GM12878 (cell line): Measurements from ENCODE around the gene C18orf54. TPM values are rescaled to one million over a fixed set of nuclear protein-coding genes. Genes with fewer than 3 reads are reported as not detected.

Source experiments
- ATAC-seq: fragments of 200-7000 bp; cut with Tn5 transposase; 3 replicates; pipeline ENCODE4 v1.9.1; 2020; ENCODE audit warnings: mild to moderate bottlenecking, moderate library complexity
- BruUV-seq: library from RNA; stranded (reverse); fragments of 400-500 nt; replicated peaks from 2 replicates; lab custom pipeline; 2021; lab: Mats Ljungman, UMichigan
- CTCF ChIA-PET: fragments of 300-600 bp; sonication (Branson Sonifier 250); formaldehyde crosslinking; extraction: SDS; loops from one replicate; lab custom pipeline; 2021; ENCODE audit warnings: inconsistent platforms; lab: Yijun Ruan, JAX
- POLR2A ChIA-PET: fragments of 350-600 bp; formaldehyde crosslinking; extraction: SDS; loops from one replicate; lab custom pipeline; 2021; ENCODE audit warnings: inconsistent platforms; lab: Charles Lee
- RAD21 ChIA-PET: fragments of 300-600 bp; sonication (Branson Sonifier 250); formaldehyde crosslinking; loops from one replicate; lab custom pipeline; 2023; ENCODE audit warnings: antibody characterized with exemption; ENCODE audit not compliant: unreplicated experiment; lab: Charles Lee
- SMC1A ChIA-PET: fragments of 300-600 bp; sonication (Branson Sonifier 250); formaldehyde crosslinking; loops from one replicate; lab custom pipeline; 2023; ENCODE audit not compliant: unreplicated experiment, uncharacterized antibody; lab: Charles Lee
- DNase-seq: peaks from one replicate; pipeline ENCODE4 v3.0.0-alpha.2; 2011; ENCODE audit warnings: low read depth, low spot score
- FAIRE-seq: peaks from 3 replicates; lab custom pipeline; 2011; peaks lifted over from hg19 to GRCh38; lab: Jason Lieb, UNC
- H2AFZ ChIP-seq: 2 replicates; pipeline ENCODE4 v1.6.0; 2011; ENCODE audit warnings: low read depth, low read length, control low read depth; ENCODE audit not compliant: control insufficient read depth
- H3K27ac ChIP-seq: 2 replicates; pipeline ENCODE4 v1.5.1; 2011; ENCODE audit warnings: control low read depth; ENCODE audit not compliant: control insufficient read depth, insufficient read depth
- H3K27me3 ChIP-seq, 2 experiments: replicated peaks in 1 of 2; 2 replicates each; pipeline versions ENCODE4 v1.6.0 to v1.6.1; 2011; ENCODE audit warnings: low read length in 1 of 2; ENCODE audit not compliant: control insufficient read depth in 2 of 2, insufficient read depth in 2 of 2
- H3K36me3 ChIP-seq, 2 experiments: 2 replicates each; pipeline ENCODE4 v1.5.1; 2011; ENCODE audit warnings: low read length in 1 of 2; ENCODE audit not compliant: control insufficient read depth in 2 of 2, insufficient read depth in 2 of 2
- H3K4me1 ChIP-seq: 2 replicates; pipeline ENCODE4 v1.6.1; 2011; ENCODE audit warnings: mild to moderate bottlenecking, low read length, moderate library complexity, mixed read lengths; ENCODE audit not compliant: control insufficient read depth, insufficient read depth
- H3K4me2 ChIP-seq: 2 replicates; pipeline ENCODE4 v1.6.0; 2011; ENCODE audit warnings: control low read depth; ENCODE audit not compliant: control insufficient read depth, insufficient read depth
- H3K4me3 ChIP-seq: fragments of 200-600 bp; sonication (generic); 2 replicates; pipeline ENCODE4 v1.5.1; 2016
- H3K79me2 ChIP-seq: 2 replicates; pipeline ENCODE4 v1.6.0; 2011; ENCODE audit warnings: low read length; ENCODE audit not compliant: control insufficient read depth, insufficient read depth
- H3K9ac ChIP-seq: 2 replicates; pipeline ENCODE4 v1.8.0; 2011; ENCODE audit warnings: low read length, control low read depth, mixed read lengths; ENCODE audit not compliant: control insufficient read depth, insufficient read depth
- H3K9me3 ChIP-seq: replicated peaks from 3 replicates; pipeline ENCODE4 v1.5.1; 2011; ENCODE audit warnings: mild to moderate bottlenecking, low read length; ENCODE audit not compliant: control insufficient read depth, insufficient read depth
- H4K20me1 ChIP-seq: 2 replicates; pipeline ENCODE4 v1.6.0; 2011; ENCODE audit not compliant: control insufficient read depth, insufficient read depth
- ATF7 ChIP-seq: fragments of 450-650 bp; IDR thresholded peaks from 2 replicates; pipeline ENCODE4 v1.6.1; 2016; ENCODE audit warnings: low read depth, mild to moderate bottlenecking
- BRCA1 ChIP-seq: IDR thresholded peaks from 2 replicates; pipeline ENCODE4 v1.6.1; 2011; ENCODE audit warnings: low read depth, low read length, improper control_type of control experiment
- CHD2 ChIP-seq: IDR thresholded peaks from 2 replicates; pipeline ENCODE4 v1.6.1; 2011; ENCODE audit warnings: low read depth, low read length, improper control_type of control experiment, borderline replicate concordance
- CREB1 ChIP-seq: IDR thresholded peaks from 2 replicates; pipeline ENCODE4 v1.6.1; 2012; ENCODE audit warnings: low read depth, mild to moderate bottlenecking, inconsistent platforms
- HDAC2 ChIP-seq: fragments of 200-600 bp; sonication (generic); IDR thresholded peaks from 2 replicates; pipeline ENCODE4 v1.6.1; 2017
- MEF2A ChIP-seq: IDR thresholded peaks from 2 replicates; pipeline ENCODE4 v1.6.1; 2011; ENCODE audit warnings: low read depth, mild to moderate bottlenecking, low read length, moderate library complexity; ENCODE audit not compliant: insufficient read depth
- MYC ChIP-seq: IDR thresholded peaks from 2 replicates; pipeline ENCODE4 v1.6.1; 2011; ENCODE audit warnings: mild to moderate bottlenecking, low read length, moderate library complexity, inconsistent platforms; ENCODE audit not compliant: insufficient read depth, insufficient replicate concordance, insufficient read length, severe bottlenecking
- NFIC ChIP-seq: IDR thresholded peaks from 2 replicates; pipeline ENCODE4 v1.6.1; 2012; ENCODE audit warnings: low read depth, mild to moderate bottlenecking, inconsistent platforms, low read length, moderate library complexity
- NR2C1 ChIP-seq: fragments of 450-650 bp; IDR thresholded peaks from 2 replicates; pipeline ENCODE4 v1.6.1; 2017; ENCODE audit warnings: antibody characterized with exemption, mild to moderate bottlenecking, moderate library complexity
- POLR2AphosphoS2 ChIP-seq: IDR thresholded peaks from 2 replicates; pipeline ENCODE4 v1.6.1; 2011; ENCODE audit warnings: low read depth, mild to moderate bottlenecking, low read length, improper control_type of control experiment, moderate library complexity
- RUNX3 ChIP-seq: IDR thresholded peaks from 2 replicates; pipeline ENCODE4 v1.6.1; 2012; ENCODE audit warnings: low read length, inconsistent platforms
- WRNIP1 ChIP-seq: IDR thresholded peaks from 2 replicates; pipeline ENCODE4 v1.6.1; 2011; ENCODE audit warnings: low read depth, low read length, improper control_type of control experiment, borderline replicate concordance
- WGBS: methylation state at CpG from one replicate; pipeline ENCODE4 v1.1.6; 2016; ENCODE audit warnings: low lambda C conversion rate; ENCODE audit not compliant: insufficient replicate concordance, insufficient coverage; ENCODE audit errors: missing lambda C conversion rate; 5-methylcytosine and 5-hydroxymethylcytosine counted together
- in situ Hi-C: fragments of 300-500 bp; cut with MboI; formaldehyde crosslinking; loops from 9 replicates; pipeline ENCODE4 v1.14.3; 2018; ENCODE audit warnings: mixed read lengths
- intact Hi-C: fragments of 100-400 bp; cut with micrococcal nuclease; formaldehyde crosslinking; loops from one replicate; pipeline ENCODE4 v1.14.2; 2022; ENCODE audit not compliant: unreplicated experiment
- polyA plus RNA-seq, 11 experiments: library from polyadenylated mRNA; depleted of rRNA in 4 of 11; unstranded in 6 of 11; stranded (reverse) in 5 of 11; fragments of >200 nt; fragmentation: Nextera tagmentation in 4 of 11; fragmentation: Illumina TruSeq in 1 of 11; extraction: Ambion mirVana in 4 of 11; extraction: Trizol in 1 of 11; gene quantifications; 1 replicate in 1 of 11; 2 replicates in 10 of 11; pipeline versions ENCODE4 v1.2.1 to v1.2.3, GENCODE V29; 2011 to 2016; ENCODE audit warnings: inconsistent platforms in 2 of 11, missing spikeins in 2 of 11, low read depth in 1 of 11
- total RNA-seq, 4 experiments: library from RNA; depleted of rRNA in 3 of 4; stranded (reverse); fragments of >200 nt in 3 of 4; fragmentation: Illumina TruSeq in 1 of 4; extraction: Trizol in 1 of 4; gene quantifications; 2 replicates each; pipeline versions ENCODE4 v1.2.1 to v1.2.3, GENCODE V29; 2013 to 2021
- TF ChIP-seq, protein P1 (sequence below): fragments of 450-650 bp; formaldehyde crosslinking; IDR thresholded peaks from 2 replicates; pipeline ENCODE4 v1.5.0; 2022; ENCODE audit warnings: mild to moderate bottlenecking, missing genetic modification characterization
- TF ChIP-seq, protein P2 (sequence below): IDR thresholded peaks from 2 replicates; pipeline ENCODE4 v1.6.1; 2011; ENCODE audit warnings: borderline replicate concordance, low read depth, mild to moderate bottlenecking, moderate library complexity, low read length; ENCODE audit not compliant: insufficient read depth, poor library complexity, severe bottlenecking
- TF ChIP-seq, protein P3 (sequence below): IDR thresholded peaks from 2 replicates; pipeline ENCODE4 v1.6.1; 2012; ENCODE audit warnings: low read depth, low read length, improper control_type of control experiment

Gene C18orf54
- total and polyA plus RNA-seq, 10 of the 15 experiments (the other 5 are each of a cell fraction or from before 2014, with no cell fraction given), result 1.2 to 7.6 (median 2.8) TPM

DNA sequence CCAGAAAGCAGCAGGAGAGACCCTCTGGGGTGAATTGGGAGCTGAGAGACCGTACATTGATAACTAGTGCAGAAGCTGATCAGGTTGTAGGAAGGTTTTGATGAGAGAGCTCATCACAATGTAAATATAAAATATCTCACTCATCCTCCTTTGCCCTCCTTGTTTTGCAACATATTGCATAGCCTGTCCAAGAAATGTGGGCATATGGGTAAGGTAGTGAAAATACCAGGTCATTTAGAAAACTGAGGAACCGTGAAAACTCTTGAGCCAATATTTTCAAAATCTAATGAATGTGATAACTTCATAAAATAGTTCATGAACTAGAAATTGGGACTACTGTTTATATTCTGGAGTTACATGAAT, 31.4 kb downstream of the C18orf54 start:
- POLR2A ChIA-PET, result no interaction called here
- BruUV-seq, result no TSS peak

More for the DNA sequence above, 31.4 kb downstream of the C18orf54 start:
- Histone ChIP-seq H3K9me3 (no peaks in the 10 kb centered on the region), H3K36me3 (no peaks in the 10 kb centered on the region), H3K4me2 (peak overlapping the region; percentile 64; the same call in 1 of the 2 replicates), H3K79me2 (no peaks in the 10 kb centered on the region), H3K27me3 (no peaks in the 10 kb centered on the region), H3K9ac (no peak overlapping the region), H3K4me1 (peaks cover 13% of the 10 kb centered on the region), H4K20me1 (no peaks in the 10 kb centered on the region), H3K27ac (peak overlapping the region; percentile 31; the same call in 1 of the 2 replicates), H2AFZ (peak overlapping the region; percentile 51), H3K4me3 (no peak overlapping the region)
- 2% methylated on average over 2 of the region's 2 CpGs for WGBS
- intact Hi-C loops, result no loop called here
- RAD21 ChIA-PET, result no interaction called here
- SMC1A ChIA-PET, result interaction anchor here (0.8 kb wide), 1 partner anchor 17 kb away, joined by 3 read pairs; no protein-coding TSS in a partner anchor
- TF ChIP-seq RUNX3 (no peak), CHD2 (no peak), WRNIP1 (no peak), ATF7 (no peak), NR2C1 (no peak), CREB1 (no peak), BRCA1 (no peak), POLR2AphosphoS2 (no peak), MYC (no peak), MEF2A (no peak), HDAC2 (no peak), NFIC (no peak)
- TF ChIP-seq, protein P1, sequence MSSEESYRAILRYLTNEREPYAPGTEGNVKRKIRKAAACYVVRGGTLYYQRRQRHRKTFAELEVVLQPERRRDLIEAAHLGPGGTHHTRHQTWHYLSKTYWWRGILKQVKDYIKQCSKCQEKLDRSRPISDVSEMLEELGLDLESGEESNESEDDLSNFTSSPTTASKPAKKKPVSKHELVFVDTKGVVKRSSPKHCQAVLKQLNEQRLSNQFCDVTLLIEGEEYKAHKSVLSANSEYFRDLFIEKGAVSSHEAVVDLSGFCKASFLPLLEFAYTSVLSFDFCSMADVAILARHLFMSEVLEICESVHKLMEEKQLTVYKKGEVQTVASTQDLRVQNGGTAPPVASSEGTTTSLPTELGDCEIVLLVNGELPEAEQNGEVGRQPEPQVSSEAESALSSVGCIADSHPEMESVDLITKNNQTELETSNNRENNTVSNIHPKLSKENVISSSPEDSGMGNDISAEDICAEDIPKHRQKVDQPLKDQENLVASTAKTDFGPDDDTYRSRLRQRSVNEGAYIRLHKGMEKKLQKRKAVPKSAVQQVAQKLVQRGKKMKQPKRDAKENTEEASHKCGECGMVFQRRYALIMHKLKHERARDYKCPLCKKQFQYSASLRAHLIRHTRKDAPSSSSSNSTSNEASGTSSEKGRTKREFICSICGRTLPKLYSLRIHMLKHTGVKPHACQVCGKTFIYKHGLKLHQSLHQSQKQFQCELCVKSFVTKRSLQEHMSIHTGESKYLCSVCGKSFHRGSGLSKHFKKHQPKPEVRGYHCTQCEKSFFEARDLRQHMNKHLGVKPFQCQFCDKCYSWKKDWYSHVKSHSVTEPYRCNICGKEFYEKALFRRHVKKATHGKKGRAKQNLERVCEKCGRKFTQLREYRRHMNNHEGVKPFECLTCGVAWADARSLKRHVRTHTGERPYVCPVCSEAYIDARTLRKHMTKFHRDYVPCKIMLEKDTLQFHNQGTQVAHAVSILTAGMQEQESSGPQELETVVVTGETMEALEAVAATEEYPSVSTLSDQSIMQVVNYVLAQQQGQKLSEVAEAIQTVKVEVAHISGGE, result no peak
- TF ChIP-seq, protein P2, sequence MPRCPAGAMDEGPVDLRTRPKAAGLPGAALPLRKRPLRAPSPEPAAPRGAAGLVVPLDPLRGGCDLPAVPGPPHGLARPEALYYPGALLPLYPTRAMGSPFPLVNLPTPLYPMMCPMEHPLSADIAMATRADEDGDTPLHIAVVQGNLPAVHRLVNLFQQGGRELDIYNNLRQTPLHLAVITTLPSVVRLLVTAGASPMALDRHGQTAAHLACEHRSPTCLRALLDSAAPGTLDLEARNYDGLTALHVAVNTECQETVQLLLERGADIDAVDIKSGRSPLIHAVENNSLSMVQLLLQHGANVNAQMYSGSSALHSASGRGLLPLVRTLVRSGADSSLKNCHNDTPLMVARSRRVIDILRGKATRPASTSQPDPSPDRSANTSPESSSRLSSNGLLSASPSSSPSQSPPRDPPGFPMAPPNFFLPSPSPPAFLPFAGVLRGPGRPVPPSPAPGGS, result no peak
- TF ChIP-seq, protein P3, sequence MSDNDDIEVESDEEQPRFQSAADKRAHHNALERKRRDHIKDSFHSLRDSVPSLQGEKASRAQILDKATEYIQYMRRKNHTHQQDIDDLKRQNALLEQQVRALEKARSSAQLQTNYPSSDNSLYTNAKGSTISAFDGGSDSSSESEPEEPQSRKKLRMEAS, result no peak
- CTCF ChIA-PET, result interaction anchor here (0.9 to 1.2 kb wide), 2 partner anchors 166 to 290 kb away, joined by 3 to 4 read pairs; no protein-coding TSS in a partner anchor
- FAIRE-seq, result no peak
- ATAC-seq, result peak; percentile 15; the same call in 2 of the 3 replicates
- no peak for DNase-seq
- in situ Hi-C loops, result no loop called here
